ENCODE measurements around the gene GALNTL6. TPM values are rescaled to one million over a fixed set of nuclear protein-coding genes. Genes with fewer than 3 reads are reported as not detected.
"Not testable (repeated sequence)": the region's sequence is repeated elsewhere in the genome, so short reads cannot be mapped to it uniquely, and the experiment has no call there.

Gene GALNTL6
- total RNA-seq, 1 donor = under 0.01 TPM

- H3K27ac ChIP-seq (ENCODE audit: low read depth, low read length) = no peak overlapping the region
- TF ChIP-seq CTCF (IDR thresholded peaks at IDR 0.05; ENCODE audit: extremely low read depth, low read depth, low read length) = no peak
- no peaks in the 10 kb centered on the region for H3K9me3 ChIP-seq (ENCODE audit: low read depth, low read length)
- H3K4me3 ChIP-seq (ENCODE audit: insufficient read depth, low read length) = no peak overlapping the region
- H4K20me1 ChIP-seq (ENCODE audit: insufficient read depth, low read length) = no peaks in the 10 kb centered on the region
- DNase-seq (ENCODE audit: insufficient read length, low spot score, missing footprints) = no peak
- no peaks in the 10 kb centered on the region for H3K27me3 ChIP-seq (ENCODE audit: insufficient read depth, low read length)
- H3K4me1 ChIP-seq (ENCODE audit: insufficient read depth, low read length) = no peaks in the 10 kb centered on the region
- H2AFZ ChIP-seq (ENCODE audit: low read length) = no peak overlapping the region
- no peak overlapping the region for H3K4me2 ChIP-seq (ENCODE audit: insufficient read depth, low read length)
- no peaks in the 10 kb centered on the region for H3K36me3 ChIP-seq (ENCODE audit: insufficient read depth, low read length)
- H3K79me2 ChIP-seq (ENCODE audit: insufficient read depth, low read length) = no peaks in the 10 kb centered on the region
These were observed 980.5 kb downstream of the GALNTL6 start for GRCh38 chr4:172793565-172794306.

GRCh38 chr4:172794307-172794703, 981.1 kb downstream of the GALNTL6 start:
- H4K20me1 ChIP-seq (ENCODE audit: insufficient read depth, low read length) = no peaks in the 10 kb centered on the region
- no peak overlapping the region for H3K4me2 ChIP-seq (ENCODE audit: insufficient read depth, low read length)
- no peak overlapping the region for H3K27ac ChIP-seq (ENCODE audit: low read depth, low read length)
- H3K9me3 ChIP-seq (ENCODE audit: low read depth, low read length) = peaks cover 1% of the 10 kb centered on the region
- H3K36me3 ChIP-seq (ENCODE audit: insufficient read depth, low read length) = no peaks in the 10 kb centered on the region
- H3K4me3 ChIP-seq (ENCODE audit: insufficient read depth, low read length) = no peak overlapping the region
- no peaks in the 10 kb centered on the region for H3K4me1 ChIP-seq (ENCODE audit: insufficient read depth, low read length)
- no peak for DNase-seq (ENCODE audit: insufficient read length, low spot score, missing footprints)
- TF ChIP-seq CTCF (IDR thresholded peaks at IDR 0.05; ENCODE audit: extremely low read depth, low read depth, low read length) = no peak
- H2AFZ ChIP-seq (ENCODE audit: low read length) = no peak overlapping the region
- no peaks in the 10 kb centered on the region for H3K79me2 ChIP-seq (ENCODE audit: insufficient read depth, low read length)
- no peaks in the 10 kb centered on the region for H3K27me3 ChIP-seq (ENCODE audit: insufficient read depth, low read length)

GRCh38 chr4:172797281-172797680, 984.1 kb downstream of the GALNTL6 start:
- H3K79me2 ChIP-seq (ENCODE audit: insufficient read depth, low read length); H4K20me1 ChIP-seq (ENCODE audit: insufficient read depth, low read length); H3K4me1 ChIP-seq (ENCODE audit: insufficient read depth, low read length); H3K4me3 ChIP-seq (ENCODE audit: insufficient read depth, low read length); H3K4me2 ChIP-seq (ENCODE audit: insufficient read depth, low read length); H3K36me3 ChIP-seq (ENCODE audit: insufficient read depth, low read length); H3K27me3 ChIP-seq (ENCODE audit: insufficient read depth, low read length); DNase-seq (ENCODE audit: insufficient read length, low spot score, missing footprints); H2AFZ ChIP-seq (ENCODE audit: low read length); H3K27ac ChIP-seq (ENCODE audit: low read depth, low read length); H3K9me3 ChIP-seq (ENCODE audit: low read depth, low read length): not testable (repeated sequence)

- H3K27ac ChIP-seq (ENCODE audit: low read depth, low read length) = no peak overlapping the region
- no peaks in the 10 kb centered on the region for H3K36me3 ChIP-seq (ENCODE audit: insufficient read depth, low read length)
- H3K4me3 ChIP-seq (ENCODE audit: insufficient read depth, low read length) = no peak overlapping the region
- no peak for TF ChIP-seq CTCF (IDR thresholded peaks at IDR 0.05; ENCODE audit: extremely low read depth, low read depth, low read length)
- H3K9me3 ChIP-seq (ENCODE audit: low read depth, low read length) = peaks cover 1% of the 10 kb centered on the region
- H3K79me2 ChIP-seq (ENCODE audit: insufficient read depth, low read length) = no peaks in the 10 kb centered on the region
- H3K4me2 ChIP-seq (ENCODE audit: insufficient read depth, low read length) = no peak overlapping the region
- no peaks in the 10 kb centered on the region for H3K27me3 ChIP-seq (ENCODE audit: insufficient read depth, low read length)
- DNase-seq (ENCODE audit: insufficient read length, low spot score, missing footprints) = no peak
- H2AFZ ChIP-seq (ENCODE audit: low read length) = no peak overlapping the region
- H3K4me1 ChIP-seq (ENCODE audit: insufficient read depth, low read length) = no peaks in the 10 kb centered on the region
- no peaks in the 10 kb centered on the region for H4K20me1 ChIP-seq (ENCODE audit: insufficient read depth, low read length)
These were observed 988.8 kb downstream of the GALNTL6 start for GRCh38 chr4:172802032-172802431.

All from osteoblast (primary cell).